G401.6 (cell line): ENCODE results near the gene FBXO33.

Experiments used
- FAIRE-seq: peaks from 2 replicates; lab custom pipeline; 2012; peaks lifted over from hg19 to GRCh38; lab: Jason Lieb, UNC

Gene FBXO33, protein sequence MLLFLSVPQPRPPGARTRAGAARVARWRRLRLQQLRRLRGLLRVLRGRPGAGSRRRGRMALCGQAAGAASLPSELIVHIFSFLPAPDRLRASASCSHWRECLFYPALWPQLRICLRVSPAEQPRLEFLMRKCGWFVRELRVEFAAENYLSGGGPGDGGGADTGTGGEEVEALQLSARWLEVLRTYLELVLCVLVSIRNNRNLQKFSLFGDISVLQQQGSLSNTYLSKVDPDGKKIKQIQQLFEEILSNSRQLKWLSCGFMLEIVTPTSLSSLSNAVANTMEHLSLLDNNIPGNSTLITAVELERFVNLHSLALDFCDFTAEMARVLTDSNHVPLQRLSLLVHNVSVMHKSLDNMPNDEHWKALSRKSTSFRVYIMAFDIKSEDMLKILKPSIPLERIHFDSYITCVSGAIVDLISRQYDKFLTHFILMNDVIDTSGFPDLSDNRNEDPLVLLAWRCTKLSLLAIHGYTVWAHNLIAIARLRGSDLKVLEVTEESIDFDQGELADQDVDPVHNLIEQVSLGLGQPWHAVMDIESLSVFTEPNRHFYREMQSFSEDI

DNA sequence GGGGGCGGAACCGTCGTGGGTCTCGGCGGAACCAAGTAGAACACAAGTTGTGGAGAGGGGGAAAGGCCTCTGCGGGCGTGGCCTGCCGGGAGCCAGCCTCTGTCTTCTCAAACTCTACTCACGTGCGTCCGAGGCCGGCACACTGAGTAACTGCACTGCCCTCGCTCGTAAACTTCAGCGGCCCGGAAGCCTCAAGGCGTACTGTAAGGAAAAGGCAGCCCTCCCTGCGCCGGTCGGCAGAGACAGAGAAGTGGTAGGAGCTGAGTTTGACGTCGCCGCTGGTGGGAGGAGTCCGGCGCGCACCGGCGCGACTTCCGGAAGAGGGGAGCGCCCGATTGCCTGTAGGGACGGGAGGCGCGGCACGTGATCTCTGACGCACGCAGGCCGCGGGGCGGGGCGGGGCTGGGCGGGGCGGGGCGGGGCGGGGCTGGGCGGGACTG lies at the start of gene FBXO33:
Gene FBXO33, minus strand, starts transcription at position 255 of the 440 bp plus-strand sequence. CDS start 271 bp downstream, outside the sequence.
- FAIRE-seq, result no peak

DNA sequence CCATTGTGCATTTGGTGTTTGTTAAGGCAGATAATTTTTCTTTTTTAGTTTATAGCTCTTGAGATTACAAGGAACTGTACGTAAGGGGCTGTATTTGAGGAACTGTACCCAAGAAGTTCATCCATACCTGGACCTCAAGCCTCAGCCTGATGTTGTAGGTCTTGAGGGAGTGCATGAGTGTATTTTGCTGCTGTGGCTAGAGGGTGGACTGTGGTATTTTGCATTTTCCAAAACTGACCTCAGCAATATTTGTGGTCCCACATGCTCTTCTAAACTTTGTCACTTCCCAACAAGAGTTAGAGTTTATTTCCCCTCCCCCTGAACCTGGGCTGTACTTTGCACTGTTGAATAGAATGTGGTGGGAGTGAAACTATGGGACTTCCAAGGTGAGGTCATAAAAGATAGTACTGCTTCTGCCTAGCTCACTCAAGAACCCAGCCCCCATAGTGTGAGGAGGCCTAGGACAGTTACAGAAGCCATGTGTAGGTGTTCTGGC lies 42.2 kb upstream of the FBXO33 start:
- FAIRE-seq, result no peak

DNA sequence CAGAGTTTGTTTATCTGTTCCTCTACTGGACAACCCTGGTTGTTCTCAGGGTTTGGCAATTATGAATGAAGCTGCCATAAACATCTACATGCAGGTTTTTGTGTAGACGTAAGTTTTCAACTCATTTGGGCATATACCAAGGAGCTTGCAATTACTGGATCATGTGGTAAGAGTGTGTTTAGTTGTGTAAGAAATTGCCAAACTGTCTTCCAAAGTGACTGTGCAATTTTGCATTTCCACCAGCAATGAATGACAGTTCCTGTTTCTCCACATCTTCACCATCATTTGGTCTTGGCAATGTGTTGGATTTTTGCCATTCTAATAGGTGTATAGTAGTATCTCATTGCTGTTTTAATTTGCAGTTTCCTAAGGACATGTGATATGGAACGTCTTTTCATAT lies 39.8 kb upstream of the FBXO33 start:
- FAIRE-seq, result no peak

DNA sequence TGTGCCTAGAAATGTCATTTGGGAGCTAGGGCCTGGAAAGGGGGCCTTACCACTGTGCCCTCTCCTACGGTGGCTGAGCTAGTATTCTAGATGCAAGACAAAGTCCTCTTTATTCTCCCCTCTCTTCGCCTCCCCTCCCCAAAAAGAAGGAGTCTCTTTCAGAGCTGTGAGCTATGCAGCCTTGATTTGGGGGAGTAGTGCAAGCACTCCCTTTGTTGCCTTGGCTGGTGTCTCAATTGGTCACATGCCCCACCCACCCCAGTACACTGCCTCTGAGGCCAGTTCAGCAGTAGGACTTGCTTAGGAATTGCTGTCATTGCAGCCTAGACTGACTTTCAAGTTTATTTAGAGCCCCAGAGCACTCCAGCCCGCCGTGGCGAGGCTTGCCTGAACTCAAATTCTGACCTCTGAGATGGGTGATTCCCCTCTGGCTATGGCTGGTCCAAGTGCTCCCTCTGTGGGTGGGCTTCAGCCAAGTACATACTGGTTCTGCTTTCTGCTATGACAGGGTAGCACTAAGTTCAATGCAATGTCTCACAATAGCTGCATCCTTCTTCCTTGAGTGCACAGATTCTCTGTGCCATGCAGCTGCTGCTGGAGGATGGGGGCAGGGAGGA lies 37.0 kb upstream of the FBXO33 start:
- FAIRE-seq, result no peak

- FAIRE-seq, result no peak
Observed at GRCh38 chr14:39467889-39468524, 35.8 kb upstream of the FBXO33 start.

DNA sequence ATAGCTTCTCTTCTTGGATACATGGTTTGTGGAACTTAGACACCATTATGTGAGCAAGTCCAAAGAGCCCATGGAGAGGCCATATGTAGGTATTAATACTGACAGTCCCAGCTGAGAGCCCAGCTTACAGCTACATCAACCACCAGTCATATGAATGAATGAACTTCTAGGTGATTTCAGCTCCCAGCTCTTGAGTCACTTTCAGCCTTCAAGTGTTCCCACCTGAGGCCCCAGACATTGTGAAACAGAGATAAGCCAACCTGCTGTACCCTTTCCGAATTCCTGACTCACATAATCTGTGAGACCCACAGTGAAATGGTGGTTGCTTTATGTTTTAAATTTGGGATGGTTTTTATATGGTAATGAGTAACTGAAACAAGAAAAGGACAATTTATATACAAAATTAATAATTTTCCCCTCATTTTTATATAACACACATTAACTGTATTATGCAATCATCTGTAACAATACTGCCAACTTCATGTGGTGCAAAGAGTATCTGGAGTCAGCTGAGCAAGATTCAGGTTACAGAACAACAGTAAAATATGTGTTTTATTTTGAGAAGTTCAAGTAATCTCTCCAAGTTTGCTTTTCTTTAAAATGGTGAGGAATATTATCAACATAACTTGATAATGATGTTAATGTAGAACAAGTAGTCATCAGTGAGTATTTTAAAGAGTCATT lies 27.7 kb upstream of the FBXO33 start:
- FAIRE-seq, result no peak

DNA sequence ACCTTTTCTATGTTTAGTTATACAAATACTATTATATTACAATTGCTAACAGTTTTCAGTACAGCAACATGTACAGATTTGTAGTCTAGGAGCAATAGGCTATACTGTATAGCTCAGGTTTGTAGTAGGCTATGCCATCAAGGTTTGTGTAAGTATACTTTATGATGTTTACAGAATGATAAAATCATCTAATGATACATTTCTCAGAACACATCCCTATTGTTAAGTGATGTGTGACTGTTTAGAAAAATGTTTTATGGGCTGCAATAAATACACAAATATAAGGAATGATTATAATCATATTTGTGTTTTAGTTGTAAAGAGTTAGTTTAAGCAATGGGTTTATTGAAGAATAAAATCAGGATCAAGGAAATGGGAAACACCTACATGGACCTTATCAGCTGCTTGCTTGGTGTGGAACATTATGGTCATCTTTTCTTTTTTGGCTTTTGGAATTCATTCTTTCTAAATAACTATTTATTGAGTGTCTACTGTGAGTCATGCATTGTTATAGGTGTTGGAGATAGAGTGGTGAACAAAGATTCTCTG lies 24.5 kb upstream of the FBXO33 start:
- no peak for FAIRE-seq

DNA sequence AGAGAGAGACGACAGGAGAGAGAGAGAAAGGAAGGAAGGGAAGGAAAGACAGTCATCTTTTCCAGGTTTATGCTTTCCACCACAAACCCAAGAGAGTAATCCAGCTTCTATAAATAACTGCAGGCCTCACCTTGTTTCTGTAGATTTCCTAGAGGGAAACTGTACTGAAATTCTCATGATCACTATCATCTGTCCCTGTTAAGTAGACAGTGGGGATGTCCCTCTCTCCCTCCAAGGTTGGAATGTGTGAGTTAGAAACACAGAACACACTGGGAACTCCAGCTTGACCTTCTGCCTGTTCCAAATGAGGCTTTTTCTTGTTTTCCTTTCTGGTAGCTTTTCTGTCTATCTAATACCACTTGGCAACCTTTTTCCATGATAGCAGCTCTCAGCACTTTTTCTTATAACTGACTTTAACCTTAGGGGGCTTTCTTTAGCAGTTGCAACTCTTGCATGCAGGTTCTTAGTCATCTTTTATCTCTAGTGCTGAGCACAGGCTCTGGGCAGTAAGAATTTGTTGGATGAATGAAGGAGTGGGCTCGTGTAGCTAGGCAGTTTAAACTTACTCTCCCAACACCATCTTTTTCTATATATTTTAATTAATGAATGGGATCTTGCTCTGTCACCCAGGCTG lies 22.8 kb upstream of the FBXO33 start:
- no peak for FAIRE-seq

- FAIRE-seq, result no peak
Observed at GRCh38 chr14:39452680-39453079, 20.4 kb upstream of the FBXO33 start.

DNA sequence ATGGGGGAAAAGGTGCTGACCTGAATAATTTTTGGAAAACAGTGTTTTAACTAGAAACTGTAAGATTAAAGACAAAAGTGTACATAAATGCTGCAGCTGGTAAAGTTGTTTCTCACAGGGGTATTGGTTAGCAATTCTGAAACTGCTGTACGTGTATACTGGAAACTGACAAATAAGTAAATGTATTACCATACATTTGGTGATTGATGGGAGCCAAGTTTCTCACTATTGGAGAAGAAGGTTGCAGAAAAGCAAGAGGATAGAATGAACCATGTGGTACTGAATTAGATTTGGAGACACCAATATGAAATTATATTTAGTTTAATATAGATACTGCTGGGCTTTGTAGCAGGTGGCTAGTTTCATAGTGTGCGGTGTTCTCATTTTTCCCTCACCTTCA lies 19.6 kb upstream of the FBXO33 start:
- FAIRE-seq, result no peak

- FAIRE-seq, result no peak
Observed at GRCh38 chr14:39447175-39447661, 15.0 kb upstream of the FBXO33 start.

- no peak for FAIRE-seq
Observed at GRCh38 chr14:39446131-39446744, 14.0 kb upstream of the FBXO33 start.

DNA sequence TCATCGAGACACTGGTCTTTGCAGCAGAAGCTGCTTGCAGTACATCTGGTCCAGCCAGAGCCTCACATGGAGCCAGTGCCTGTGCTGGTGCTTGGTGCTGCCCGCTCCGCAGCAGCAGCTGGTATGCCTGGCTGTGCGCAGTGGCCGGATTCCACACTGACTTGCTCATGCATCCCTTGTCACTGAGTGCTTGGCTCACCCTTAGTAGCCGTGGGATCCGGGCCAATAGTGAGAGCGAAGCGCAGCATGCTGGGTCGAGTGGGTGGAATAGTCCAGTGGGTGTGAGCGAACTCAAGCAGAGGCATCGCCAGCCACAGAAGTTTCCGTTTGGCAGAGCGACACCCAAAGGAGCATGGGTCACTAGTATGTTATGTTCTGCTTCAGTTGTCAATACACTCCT lies 10.1 kb upstream of the FBXO33 start:
- FAIRE-seq, result no peak

GRCh38 chr14:39441805-39442204 lies 9.6 kb upstream of the FBXO33 start:
- no peak for FAIRE-seq

GRCh38 chr14:39440975-39441374 lies 8.7 kb upstream of the FBXO33 start:
- FAIRE-seq, result no peak

DNA sequence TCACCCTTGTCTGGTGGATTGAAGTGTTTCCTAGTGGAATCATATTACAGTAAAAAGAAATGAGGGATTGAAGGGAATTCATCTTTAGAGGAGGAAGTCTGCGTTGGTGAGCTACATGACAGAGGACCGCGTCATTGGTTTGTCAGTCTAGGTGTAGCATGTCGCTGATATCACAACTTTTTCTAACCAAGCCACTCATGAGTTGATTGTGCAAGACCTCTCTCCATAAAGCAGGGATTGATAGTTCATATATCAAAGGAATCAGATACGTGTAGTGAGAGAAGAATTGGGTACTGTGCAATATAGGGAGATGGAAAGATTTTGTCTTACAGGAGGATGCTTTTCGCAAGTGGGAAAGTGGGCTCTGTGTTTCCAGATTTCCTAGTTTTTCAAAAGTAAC lies 3.0 kb upstream of the FBXO33 start:
- no peak for FAIRE-seq

GRCh38 chr14:39434401-39434800 lies 2.2 kb upstream of the FBXO33 start:
- no peak for FAIRE-seq

DNA sequence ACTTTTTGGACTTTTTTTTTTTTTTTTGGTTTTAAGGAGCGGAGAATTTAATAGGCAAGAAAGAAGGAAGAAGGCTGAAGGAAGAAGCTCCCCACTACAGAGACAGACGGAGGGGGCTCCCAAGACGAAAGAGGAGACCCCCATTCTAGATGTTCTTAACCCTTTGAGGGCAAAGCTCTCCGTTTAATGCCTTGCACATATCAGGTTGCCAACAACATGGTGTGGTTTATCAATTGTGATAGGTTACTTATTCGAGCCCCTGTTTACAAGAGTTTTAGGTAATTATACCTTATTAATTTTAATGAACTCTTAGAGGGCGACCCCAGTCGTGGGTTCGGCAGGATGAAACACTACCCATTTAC lies 1.2 kb upstream of the FBXO33 start:
- no peak for FAIRE-seq

DNA sequence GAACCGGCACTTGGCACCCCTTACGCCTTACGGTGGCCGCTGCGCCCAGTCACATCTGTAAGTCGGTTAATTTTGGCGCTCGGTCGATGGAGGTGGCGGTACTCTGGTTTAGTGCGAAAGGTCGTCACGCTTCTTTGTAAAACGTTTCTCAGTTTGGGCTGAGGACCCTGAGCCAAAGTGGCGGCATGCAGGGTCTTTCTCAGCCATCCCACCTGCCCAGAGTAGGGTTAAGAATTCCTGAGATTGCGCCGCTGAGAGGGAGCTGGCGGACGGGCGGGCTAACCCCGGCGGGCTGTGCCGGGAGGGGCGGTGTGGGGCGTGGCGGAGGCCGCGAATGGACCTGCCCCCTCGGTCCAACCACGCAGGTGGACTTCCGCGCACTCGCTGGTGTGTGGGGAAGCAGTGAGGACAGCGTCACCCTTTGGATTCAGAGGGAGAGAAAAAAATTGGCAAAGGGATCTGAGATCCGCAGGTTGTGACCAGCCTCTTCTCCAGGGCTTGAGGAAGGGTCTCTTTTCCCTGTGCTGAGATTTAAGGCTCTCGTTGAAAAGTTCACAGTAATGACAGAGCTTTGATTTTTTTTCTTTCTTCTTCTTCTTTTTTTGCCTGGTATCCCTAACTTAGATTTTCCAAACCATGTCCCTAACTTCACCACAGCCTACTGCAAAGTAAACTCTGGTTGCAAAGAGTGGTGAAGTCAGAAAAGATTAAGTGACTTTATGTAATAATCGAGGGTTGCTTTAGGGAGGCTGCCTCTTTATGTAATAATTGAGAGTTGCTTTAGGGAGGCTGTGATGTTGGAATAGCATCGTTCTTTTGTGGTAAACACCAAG lies 602 bp upstream of the FBXO33 start:
- peak; percentile 46 for FAIRE-seq
